ENCODE results near the gene TNFSF13B.

The TNFSF13B gene, protein sequence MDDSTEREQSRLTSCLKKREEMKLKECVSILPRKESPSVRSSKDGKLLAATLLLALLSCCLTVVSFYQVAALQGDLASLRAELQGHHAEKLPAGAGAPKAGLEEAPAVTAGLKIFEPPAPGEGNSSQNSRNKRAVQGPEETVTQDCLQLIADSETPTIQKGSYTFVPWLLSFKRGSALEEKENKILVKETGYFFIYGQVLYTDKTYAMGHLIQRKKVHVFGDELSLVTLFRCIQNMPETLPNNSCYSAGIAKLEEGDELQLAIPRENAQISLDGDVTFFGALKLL

DNA sequence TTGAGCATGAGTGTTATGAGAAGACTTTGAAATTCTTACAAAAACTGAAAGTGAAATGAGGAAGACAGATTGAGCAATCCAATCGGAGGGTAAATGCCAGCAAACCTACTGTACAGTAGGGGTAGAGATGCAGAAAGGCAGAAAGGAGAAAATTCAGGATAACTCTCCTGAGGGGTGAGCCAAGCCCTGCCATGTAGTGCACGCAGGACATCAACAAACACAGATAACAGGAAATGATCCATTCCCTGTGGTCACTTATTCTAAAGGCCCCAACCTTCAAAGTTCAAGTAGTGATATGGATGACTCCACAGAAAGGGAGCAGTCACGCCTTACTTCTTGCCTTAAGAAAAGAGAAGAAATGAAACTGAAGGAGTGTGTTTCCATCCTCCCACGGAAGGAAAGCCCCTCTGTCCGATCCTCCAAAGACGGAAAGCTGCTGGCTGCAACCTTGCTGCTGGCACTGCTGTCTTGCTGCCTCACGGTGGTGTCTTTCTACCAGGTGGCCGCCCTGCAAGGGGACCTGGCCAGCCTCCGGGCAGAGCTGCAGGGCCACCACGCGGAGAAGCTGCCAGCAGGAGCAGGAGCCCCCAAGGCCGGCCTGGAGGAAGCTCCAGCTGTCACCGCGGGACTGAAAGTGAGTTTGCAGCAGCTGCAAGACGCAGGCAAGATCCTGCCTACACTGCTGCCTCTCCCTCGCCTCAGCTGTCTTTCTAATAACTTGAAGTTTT is at the start of gene TNFSF13B:
Gene TNFSF13B, plus strand, starts transcription at position 118 of the 728 bp plus-strand sequence. Its CDS starts 178 bp downstream, at position 296.
- TF ChIP-seq, protein P1, sequence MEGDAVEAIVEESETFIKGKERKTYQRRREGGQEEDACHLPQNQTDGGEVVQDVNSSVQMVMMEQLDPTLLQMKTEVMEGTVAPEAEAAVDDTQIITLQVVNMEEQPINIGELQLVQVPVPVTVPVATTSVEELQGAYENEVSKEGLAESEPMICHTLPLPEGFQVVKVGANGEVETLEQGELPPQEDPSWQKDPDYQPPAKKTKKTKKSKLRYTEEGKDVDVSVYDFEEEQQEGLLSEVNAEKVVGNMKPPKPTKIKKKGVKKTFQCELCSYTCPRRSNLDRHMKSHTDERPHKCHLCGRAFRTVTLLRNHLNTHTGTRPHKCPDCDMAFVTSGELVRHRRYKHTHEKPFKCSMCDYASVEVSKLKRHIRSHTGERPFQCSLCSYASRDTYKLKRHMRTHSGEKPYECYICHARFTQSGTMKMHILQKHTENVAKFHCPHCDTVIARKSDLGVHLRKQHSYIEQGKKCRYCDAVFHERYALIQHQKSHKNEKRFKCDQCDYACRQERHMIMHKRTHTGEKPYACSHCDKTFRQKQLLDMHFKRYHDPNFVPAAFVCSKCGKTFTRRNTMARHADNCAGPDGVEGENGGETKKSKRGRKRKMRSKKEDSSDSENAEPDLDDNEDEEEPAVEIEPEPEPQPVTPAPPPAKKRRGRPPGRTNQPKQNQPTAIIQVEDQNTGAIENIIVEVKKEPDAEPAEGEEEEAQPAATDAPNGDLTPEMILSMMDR (IDR thresholded peaks at IDR 0.05; ENCODE audit: extremely low read depth, missing control alignments), result no peak
- DNase-seq (ENCODE audit: low spot score), result peak; percentile 47

DNA sequence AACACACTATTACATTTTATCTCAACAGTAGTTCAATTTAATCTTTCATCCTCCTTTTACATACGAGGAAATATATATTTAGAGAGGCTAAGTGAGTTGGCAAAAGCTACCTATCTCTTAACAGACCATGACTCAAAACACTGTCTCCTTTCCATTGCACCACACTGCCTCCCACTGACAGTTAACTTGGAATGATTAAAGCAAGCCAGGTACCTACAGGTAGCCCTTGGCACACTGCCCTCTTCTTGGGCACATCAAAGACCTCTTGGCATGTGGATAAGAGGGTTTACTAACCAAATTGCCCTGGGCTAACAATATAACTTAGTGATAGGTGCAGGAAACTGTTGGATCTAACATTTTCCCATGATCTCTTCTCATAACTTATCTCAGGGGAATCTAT is 49.5 kb upstream of the TNFSF13B start:
- no peak for DNase-seq (ENCODE audit: low spot score)
- TF ChIP-seq, protein P1 (IDR thresholded peaks at IDR 0.05; ENCODE audit: extremely low read depth, missing control alignments), result peak; percentile 11

DNA sequence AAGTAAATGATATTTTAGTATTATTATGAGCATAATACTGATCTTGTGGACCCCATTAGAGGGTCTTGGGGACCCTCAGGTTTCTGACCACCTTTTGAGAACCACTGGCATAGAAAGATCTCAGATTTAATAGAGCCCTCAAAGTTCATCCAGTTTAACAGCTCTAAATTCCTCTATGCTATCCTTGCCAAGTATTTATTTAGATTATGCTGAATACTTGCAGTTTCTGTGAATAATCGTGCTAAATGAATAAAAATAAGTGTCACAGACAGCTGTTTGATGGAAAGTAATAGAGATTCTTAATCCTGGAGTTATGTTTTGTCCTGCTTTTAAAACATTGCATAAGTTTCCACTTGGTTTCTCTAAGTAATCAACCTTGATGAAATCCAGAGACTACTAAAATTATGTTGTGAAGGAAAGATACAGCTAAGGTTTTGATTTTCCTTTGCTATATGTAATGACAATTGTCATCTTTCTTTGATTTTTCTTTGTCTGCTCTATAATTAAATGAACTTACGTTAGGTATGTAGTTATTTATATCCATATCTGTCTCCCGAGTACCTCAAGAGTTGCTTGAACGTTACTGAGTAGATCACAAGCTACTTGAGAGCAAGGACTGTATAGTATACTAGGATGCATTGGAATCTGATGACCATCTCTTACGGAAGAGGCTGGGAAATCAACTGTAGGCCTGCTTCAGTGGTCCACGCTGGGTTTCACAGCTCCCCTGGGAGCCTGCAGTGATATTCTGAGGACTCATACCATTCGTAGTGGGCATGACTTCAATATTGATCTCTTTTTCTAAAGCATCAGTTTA is 45.6 kb upstream of the TNFSF13B start:
- TF ChIP-seq, protein P1 (IDR thresholded peaks at IDR 0.05; ENCODE audit: extremely low read depth, missing control alignments), result no peak

DNA sequence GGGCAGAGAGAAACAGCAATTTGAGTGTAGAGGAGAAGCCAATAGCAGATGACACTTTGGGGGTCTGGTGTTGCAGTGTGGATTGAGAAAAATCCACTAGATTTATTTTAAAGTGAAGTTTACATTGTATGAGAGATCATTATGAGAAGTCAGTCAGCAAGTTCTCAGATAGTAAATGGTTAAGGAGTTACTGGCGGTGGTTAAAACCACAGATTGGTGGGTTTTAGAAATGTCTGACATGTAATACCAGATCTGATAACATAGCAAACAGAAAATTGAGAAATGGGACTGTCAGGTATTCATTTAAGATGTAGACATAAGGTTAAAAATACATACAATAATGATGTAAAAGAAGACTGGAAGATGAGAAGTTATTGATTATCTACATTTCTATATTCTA is 44.1 kb upstream of the TNFSF13B start:
- DNase-seq (ENCODE audit: low spot score), result no peak
- TF ChIP-seq, protein P1 (IDR thresholded peaks at IDR 0.05; ENCODE audit: extremely low read depth, missing control alignments), result no peak

More for the DNA sequence above, 45.6 kb upstream of the TNFSF13B start:
- no peak for DNase-seq (ENCODE audit: low spot score)

DNA sequence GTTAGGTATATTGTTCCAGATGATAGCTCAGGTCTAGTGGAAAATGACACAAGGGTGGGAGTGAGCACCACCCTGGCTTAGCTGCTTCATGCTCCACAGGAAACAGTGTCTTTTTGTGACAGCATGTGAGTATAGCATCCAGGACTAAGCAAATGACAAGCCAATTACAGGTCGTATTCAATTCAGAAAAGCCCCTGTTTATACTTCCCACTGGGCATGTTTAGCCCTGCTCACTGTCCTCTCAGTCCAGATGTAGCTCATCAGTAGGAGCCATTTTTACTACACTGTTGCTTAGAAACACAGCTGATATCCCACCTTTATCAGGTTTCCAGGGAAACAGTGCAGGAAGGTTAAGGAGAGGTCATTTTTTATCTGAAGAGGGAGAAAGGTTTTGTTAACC is 43.3 kb upstream of the TNFSF13B start:
- TF ChIP-seq, protein P1 (IDR thresholded peaks at IDR 0.05; ENCODE audit: extremely low read depth, missing control alignments), result no peak
- no peak for DNase-seq (ENCODE audit: low spot score)

DNA sequence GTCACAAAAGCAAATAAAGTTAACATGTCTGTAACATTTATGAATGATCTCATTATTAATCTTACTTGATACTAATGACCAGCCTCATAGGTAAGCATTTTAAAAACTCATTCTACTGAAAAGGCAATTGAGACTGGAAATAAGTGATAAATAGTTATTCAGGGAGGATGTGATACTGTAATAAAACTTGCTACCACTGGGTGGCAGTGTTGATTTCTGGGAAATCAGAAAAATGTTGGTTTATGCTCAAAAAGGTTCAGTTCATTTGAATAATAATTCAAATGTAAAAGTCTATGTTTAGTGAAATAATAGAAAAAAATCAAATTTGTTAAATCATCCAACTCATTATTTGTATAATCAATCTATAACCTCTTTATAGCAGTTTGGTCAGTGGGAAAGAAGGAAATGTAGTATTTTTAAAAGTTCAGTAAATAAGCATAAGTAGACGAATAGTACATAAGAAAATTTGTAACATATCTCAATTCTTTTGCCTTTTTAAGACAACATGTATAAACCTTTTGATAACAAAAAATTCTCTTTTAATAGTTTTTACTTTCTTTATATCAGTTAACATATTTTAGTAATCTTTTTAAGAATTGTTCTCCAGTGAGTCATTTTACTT is 41.8 kb upstream of the TNFSF13B start:
- peak; percentile 38 for DNase-seq (ENCODE audit: low spot score)
- TF ChIP-seq, protein P1 (IDR thresholded peaks at IDR 0.05; ENCODE audit: extremely low read depth, missing control alignments), result peak; percentile 23
